HepG2 (cell line): ENCODE data around the gene ADAMTS12. TPM values are rescaled to one million over a fixed set of nuclear protein-coding genes. Genes with fewer than 3 reads are reported as not detected.

Experiments used
- ATAC-seq: fragments of 200-7000 bp; cut with Tn5 transposase; 3 replicates; pipeline ENCODE4 v1.9.1; 2020; ENCODE audit warnings: mild to moderate bottlenecking, moderate library complexity
- BruUV-seq: library from RNA; stranded (reverse); fragments of 400-500 nt; replicated peaks from 2 replicates; lab custom pipeline; 2021; lab: Mats Ljungman, UMichigan
- CTCF ChIA-PET: fragments of 300-600 bp; formaldehyde crosslinking; extraction: SDS; loops from one replicate; lab custom pipeline; 2021; ENCODE audit warnings: low total read pairs, inconsistent platforms, low intra/inter-chr PET ratio; lab: Yijun Ruan, JAX
- POLR2A ChIA-PET: fragments of 350-600 bp; sonication (Branson Sonifier 250); formaldehyde crosslinking; loops from one replicate; lab custom pipeline; 2020; ENCODE audit warnings: antibody characterized with exemption, inconsistent platforms; lab: Yijun Ruan, JAX
- DNase-seq: peaks from one replicate; pipeline ENCODE4 v3.0.0-alpha.2; 2015; ENCODE audit warnings: low spot score
- FAIRE-seq: peaks from 3 replicates; lab custom pipeline; 2011; peaks lifted over from hg19 to GRCh38; lab: Jason Lieb, UNC
- H2AFZ ChIP-seq: one replicate; pipeline ENCODE4 v1.6.1; 2011; ENCODE audit warnings: low read length, inconsistent platforms
- H3K27ac ChIP-seq: fragments of 300-600 bp; 3 replicates; pipeline ENCODE4 v1.8.0; 2011; ENCODE audit warnings: mixed run types, mild to moderate bottlenecking, mixed read lengths, low read length, inconsistent platforms; ENCODE audit not compliant: insufficient read depth; ENCODE audit errors: extremely low read length
- H3K27me3 ChIP-seq, 2 experiments: fragments of 200-600 bp in 1 of 2; 2 replicates in 1 of 2; 3 replicates in 1 of 2; pipeline versions ENCODE4 v1.6.0 to v1.8.0; 2011; ENCODE audit warnings: low read length in 2 of 2, mild to moderate bottlenecking in 2 of 2, moderate library complexity in 2 of 2, inconsistent platforms in 1 of 2; ENCODE audit not compliant: insufficient read depth in 2 of 2, control insufficient read depth in 1 of 2
- H3K36me3 ChIP-seq, 2 experiments: fragments of 200-600 bp in 1 of 2; replicated peaks in 1 of 2; 2 replicates in 1 of 2; 3 replicates in 1 of 2; pipeline versions ENCODE4 v1.5.1 to v1.8.0; 2011; ENCODE audit warnings: low read length in 2 of 2, inconsistent platforms in 1 of 2; ENCODE audit not compliant: insufficient read depth in 2 of 2, control insufficient read depth in 1 of 2
- H3K4me1 ChIP-seq: 2 replicates; pipeline ENCODE4 v1.5.1; 2012; ENCODE audit warnings: low read length, inconsistent platforms; ENCODE audit not compliant: insufficient read depth
- H3K4me2 ChIP-seq: 2 replicates; pipeline ENCODE4 v1.6.0; 2011; ENCODE audit warnings: low read depth, low read length, inconsistent platforms
- H3K4me3 ChIP-seq, 3 experiments: fragments of 200-600 bp in 1 of 3; sonication (generic), shearing (Covaris generic) in 1 of 3; replicated peaks in 1 of 3; 2 replicates each; pipeline ENCODE4 v1.5.1; 2011 to 2016; ENCODE audit warnings: low read length in 3 of 3, inconsistent platforms in 2 of 3, low read depth in 2 of 3, mild to moderate bottlenecking in 2 of 3, control low read depth in 1 of 3, mixed read lengths in 1 of 3; ENCODE audit not compliant: insufficient read depth in 1 of 3
- H3K79me2 ChIP-seq: one replicate; pipeline ENCODE4 v1.6.1; 2011; ENCODE audit warnings: low read length, inconsistent platforms; ENCODE audit not compliant: insufficient read depth
- H3K9ac ChIP-seq: 2 replicates; pipeline ENCODE4 v1.6.0; 2011; ENCODE audit warnings: mild to moderate bottlenecking, low read depth, low read length, inconsistent platforms; ENCODE audit not compliant: insufficient read depth
- H3K9me3 ChIP-seq: 2 replicates; pipeline ENCODE4 v1.5.1; 2012; ENCODE audit warnings: mild to moderate bottlenecking, low read length
- H4K20me1 ChIP-seq: 2 replicates; pipeline ENCODE4 v1.6.0; 2011; ENCODE audit warnings: inconsistent platforms, mild to moderate bottlenecking, low read length, moderate library complexity; ENCODE audit not compliant: insufficient read depth
- EHMT2 ChIP-seq: fragments of 200-600 bp; sonication (generic); IDR thresholded peaks from 2 replicates; pipeline ENCODE4 v1.7.0; 2017; ENCODE audit warnings: antibody characterized with exemption, low read depth, low read length, borderline replicate concordance
- ZBTB49 ChIP-seq: sonication (generic); formaldehyde crosslinking; IDR thresholded peaks from 2 replicates; pipeline ENCODE4 v1.4.0; 2020; ENCODE audit warnings: missing genetic modification reagents, borderline replicate concordance
- ZNF407 ChIP-seq: sonication (generic); formaldehyde crosslinking; IDR thresholded peaks from one replicate; pipeline ENCODE4 v1.5.1; 2020; ENCODE audit warnings: mild to moderate bottlenecking, missing genetic modification reagents; ENCODE audit errors: not compliant biosample characterization
- ZNF501 ChIP-seq: sonication (generic); formaldehyde crosslinking; IDR thresholded peaks from 2 replicates; pipeline ENCODE4 v1.5.1; 2020; ENCODE audit warnings: mild to moderate bottlenecking, moderate library complexity, missing genetic modification reagents
- WGBS: methylation state at CpG from one replicate; pipeline ENCODE4 v1.1.6; 2017; ENCODE audit warnings: low lambda C conversion rate; 5-methylcytosine and 5-hydroxymethylcytosine counted together
- in situ Hi-C: cut with HindIII; loops from 2 replicates; pipeline ENCODE4 v1.10.0; 2017; ENCODE audit warnings: low pct_unique_long_range_greater_than_20kb; ENCODE audit not compliant: extremely low pct_ligation_motif_present
- intact Hi-C: fragments of 100-400 bp; cut with micrococcal nuclease; formaldehyde crosslinking; loops from one replicate; pipeline ENCODE4 v1.10.0; 2022; ENCODE audit not compliant: unreplicated experiment
- polyA plus RNA-seq, 8 experiments: library from polyadenylated mRNA; depleted of rRNA in 3 of 8; stranded (reverse) in 7 of 8; unstranded in 1 of 8; fragments of >200 nt; fragmentation: Illumina TruSeq in 4 of 8; extraction: Trizol in 4 of 8; gene quantifications; 2 replicates each; pipeline versions ENCODE4 v1.2.1 to v1.2.3, GENCODE V29; 2011 to 2016; ENCODE audit warnings: low read depth in 4 of 8, missing spikeins in 1 of 8, mixed read lengths in 1 of 8; ENCODE audit not compliant: insufficient read depth in 1 of 8
- total RNA-seq, 5 experiments: library from RNA; depleted of rRNA; stranded (reverse); fragments of >200 nt; fragmentation: Illumina TruSeq; extraction: Trizol; gene quantifications; 2 replicates each; pipeline ENCODE4 v1.2.3, GENCODE V29; 2016; ENCODE audit warnings: low read depth in 1 of 5

Gene ADAMTS12
- total and polyA plus RNA-seq, 2 of the 13 experiments (the other 11 are each of a cell fraction or from before 2014, with no cell fraction given) = 0.03 TPM; not detected in 1

GRCh38 chr5:33608344-33609041, 283.3 kb downstream of the ADAMTS12 start:
- H3K9me3 ChIP-seq = no peaks in the 10 kb centered on the region
- DNase-seq = no peak
- H3K9ac ChIP-seq = no peak overlapping the region
- intact Hi-C loops = no loop called here
- ChIA-PET CTCF (no interaction called here), POLR2A (no interaction called here)
- no peaks in the 10 kb centered on the region for H3K4me1 ChIP-seq
- no peak overlapping the region for H3K4me2 ChIP-seq
- H4K20me1 ChIP-seq = no peaks in the 10 kb centered on the region
- H3K79me2 ChIP-seq = no peaks in the 10 kb centered on the region
- FAIRE-seq = no peak
- no peaks in the 10 kb centered on the region for H3K36me3 ChIP-seq
- 17% methylated on average over 8 of the region's 8 CpGs for WGBS
- ATAC-seq = no peak
- TF ChIP-seq ZNF501 (no peak), EHMT2 (no peak), ZNF407 (CRISPR knock-in tag) (no peak), ZBTB49 (no peak)
- H3K4me3 ChIP-seq = no peak overlapping the region
- no peak overlapping the region for H3K27ac ChIP-seq
- no peak overlapping the region for H2AFZ ChIP-seq
- in situ Hi-C loops = no loop called here
- no peaks in the 10 kb centered on the region for H3K27me3 ChIP-seq
- BruUV-seq = no TSS peak
